Medulla oblongata (tissue), 1 donor: ENCODE results near the gene CPD.
A peak's percentile ranks its signal among the peaks of the same experiment; 100 is the strongest.
"Not testable (repeated sequence)": the region's sequence is repeated elsewhere in the genome, so short reads cannot be mapped to it uniquely, and the experiment has no call there.

Experiments used
- DNase-seq: peaks from one replicate; pipeline ENCODE4 v3.0.0-alpha.2; 2015; ENCODE audit errors: extremely low spot score

CPD gene

GRCh38 chr17:30427611-30428010, 48.9 kb downstream of the CPD start:
- no peak for DNase-seq

GRCh38 chr17:30429155-30429554, 50.4 kb downstream of the CPD start:
- no peak for DNase-seq

- DNase-seq = no peak
Observed at GRCh38 chr17:30433514-30433913, 54.8 kb downstream of the CPD start.

GRCh38 chr17:30436729-30437128, 58.0 kb downstream of the CPD start:
- no peak for DNase-seq

- DNase-seq = no peak
Observed at GRCh38 chr17:30443721-30444120, 65.0 kb downstream of the CPD start.

GRCh38 chr17:30446640-30447039, 67.9 kb downstream of the CPD start:
- not testable (repeated sequence) for DNase-seq

- peak; percentile 82 for DNase-seq
Observed at GRCh38 chr17:30449480-30449879, 70.8 kb downstream of the CPD start.

- DNase-seq = no peak
Observed at GRCh38 chr17:30450125-30451027, 71.6 kb downstream of the CPD start.

GRCh38 chr17:30454635-30455034, 75.9 kb downstream of the CPD start:
- DNase-seq = no peak

GRCh38 chr17:30458371-30458770, 79.6 kb downstream of the CPD start:
- no peak for DNase-seq

GRCh38 chr17:30458797-30459413, 80.2 kb downstream of the CPD start:
- DNase-seq = not testable (repeated sequence)

GRCh38 chr17:30468465-30468864, 89.7 kb downstream of the CPD start:
- no peak for DNase-seq

- DNase-seq = no peak
Observed at GRCh38 chr17:30472238-30472890, 93.6 kb downstream of the CPD start.

GRCh38 chr17:30475206-30475605, 96.5 kb downstream of the CPD start:
- DNase-seq = no peak

- DNase-seq = no peak
Observed at GRCh38 chr17:30476726-30477082, 98.0 kb downstream of the CPD start.

- DNase-seq = peak; percentile 98
Observed at GRCh38 chr17:30477083-30477773, 98.5 kb downstream of the CPD start, which contains the start of gene GOSR1. GOSR1 (plus strand) TSS chr17:30477408; CDS start chr17:30477434, 26 bp downstream.

GRCh38 chr17:30477774-30478115, 99.0 kb downstream of the CPD start:
- DNase-seq = no peak

- DNase-seq = no peak
Observed at GRCh38 chr17:30482555-30482954, 103.8 kb downstream of the CPD start.

- no peak for DNase-seq
Observed at GRCh38 chr17:30483159-30483558, 104.4 kb downstream of the CPD start.

GRCh38 chr17:30493780-30494179, 115.1 kb downstream of the CPD start:
- no peak for DNase-seq

- DNase-seq = no peak
Observed at GRCh38 chr17:30495586-30495985, 116.9 kb downstream of the CPD start.

GRCh38 chr17:30503558-30503957, 124.8 kb downstream of the CPD start:
- no peak for DNase-seq
